ENCODE measurements around the gene DUOXA1.

DNA sequence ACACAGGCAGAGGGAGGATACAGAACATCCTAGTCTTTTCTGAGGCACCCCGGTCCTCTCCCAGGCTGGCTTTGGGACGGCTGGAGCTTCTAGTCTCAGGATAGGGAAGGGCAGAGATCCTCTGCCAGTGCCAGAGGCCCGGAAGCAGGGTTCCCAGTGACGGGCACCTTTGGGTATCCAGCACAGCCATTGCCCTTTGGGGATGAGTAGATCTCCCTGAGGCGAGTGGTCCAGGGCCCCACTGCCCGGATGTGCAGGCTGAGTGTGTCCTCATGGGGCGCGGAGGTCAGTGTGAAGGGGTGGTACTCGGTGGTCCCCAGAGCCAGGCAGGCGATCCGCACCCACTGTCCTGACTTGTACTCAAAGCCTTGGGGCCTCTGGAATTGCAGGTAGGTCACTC is 34.0 kb downstream of the DUOXA1 start:
- TF ChIP-seq YY1 (IDR thresholded peaks at IDR 0.05; ENCODE audit: low read depth) (no peak), TAF1 (IDR thresholded peaks at IDR 0.05; ENCODE audit: low read depth) (no peak), CREB1 (IDR thresholded peaks at IDR 0.05; ENCODE audit: low read depth) (no peak), EGR1 (IDR thresholded peaks at IDR 0.05) (no peak)
- TF ChIP-seq, protein P1, sequence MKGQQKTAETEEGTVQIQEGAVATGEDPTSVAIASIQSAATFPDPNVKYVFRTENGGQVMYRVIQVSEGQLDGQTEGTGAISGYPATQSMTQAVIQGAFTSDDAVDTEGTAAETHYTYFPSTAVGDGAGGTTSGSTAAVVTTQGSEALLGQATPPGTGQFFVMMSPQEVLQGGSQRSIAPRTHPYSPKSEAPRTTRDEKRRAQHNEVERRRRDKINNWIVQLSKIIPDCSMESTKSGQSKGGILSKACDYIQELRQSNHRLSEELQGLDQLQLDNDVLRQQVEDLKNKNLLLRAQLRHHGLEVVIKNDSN (IDR thresholded peaks at IDR 0.05), result no peak
- TF ChIP-seq, protein P2, sequence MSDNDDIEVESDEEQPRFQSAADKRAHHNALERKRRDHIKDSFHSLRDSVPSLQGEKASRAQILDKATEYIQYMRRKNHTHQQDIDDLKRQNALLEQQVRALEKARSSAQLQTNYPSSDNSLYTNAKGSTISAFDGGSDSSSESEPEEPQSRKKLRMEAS (IDR thresholded peaks at IDR 0.05), result no peak
- TF ChIP-seq, protein P3, sequence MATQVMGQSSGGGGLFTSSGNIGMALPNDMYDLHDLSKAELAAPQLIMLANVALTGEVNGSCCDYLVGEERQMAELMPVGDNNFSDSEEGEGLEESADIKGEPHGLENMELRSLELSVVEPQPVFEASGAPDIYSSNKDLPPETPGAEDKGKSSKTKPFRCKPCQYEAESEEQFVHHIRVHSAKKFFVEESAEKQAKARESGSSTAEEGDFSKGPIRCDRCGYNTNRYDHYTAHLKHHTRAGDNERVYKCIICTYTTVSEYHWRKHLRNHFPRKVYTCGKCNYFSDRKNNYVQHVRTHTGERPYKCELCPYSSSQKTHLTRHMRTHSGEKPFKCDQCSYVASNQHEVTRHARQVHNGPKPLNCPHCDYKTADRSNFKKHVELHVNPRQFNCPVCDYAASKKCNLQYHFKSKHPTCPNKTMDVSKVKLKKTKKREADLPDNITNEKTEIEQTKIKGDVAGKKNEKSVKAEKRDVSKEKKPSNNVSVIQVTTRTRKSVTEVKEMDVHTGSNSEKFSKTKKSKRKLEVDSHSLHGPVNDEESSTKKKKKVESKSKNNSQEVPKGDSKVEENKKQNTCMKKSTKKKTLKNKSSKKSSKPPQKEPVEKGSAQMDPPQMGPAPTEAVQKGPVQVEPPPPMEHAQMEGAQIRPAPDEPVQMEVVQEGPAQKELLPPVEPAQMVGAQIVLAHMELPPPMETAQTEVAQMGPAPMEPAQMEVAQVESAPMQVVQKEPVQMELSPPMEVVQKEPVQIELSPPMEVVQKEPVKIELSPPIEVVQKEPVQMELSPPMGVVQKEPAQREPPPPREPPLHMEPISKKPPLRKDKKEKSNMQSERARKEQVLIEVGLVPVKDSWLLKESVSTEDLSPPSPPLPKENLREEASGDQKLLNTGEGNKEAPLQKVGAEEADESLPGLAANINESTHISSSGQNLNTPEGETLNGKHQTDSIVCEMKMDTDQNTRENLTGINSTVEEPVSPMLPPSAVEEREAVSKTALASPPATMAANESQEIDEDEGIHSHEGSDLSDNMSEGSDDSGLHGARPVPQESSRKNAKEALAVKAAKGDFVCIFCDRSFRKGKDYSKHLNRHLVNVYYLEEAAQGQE (IDR thresholded peaks at IDR 0.05; ENCODE audit: low read depth), result no peak
